ENCODE data around the gene MEGF11. TPM values are rescaled to one million over a fixed set of nuclear protein-coding genes. Genes with fewer than 3 reads are reported as not detected.

MEGF11 gene
- total RNA-seq, 1 experiment from 2014 or later, result 0.03 TPM

- Histone ChIP-seq H3K9me3 (replicated peaks) (no peaks in the 10 kb centered on the region), H3K27me3 (replicated peaks) (peaks cover 44% of the 10 kb centered on the region), H3K4me3 (no peak overlapping the region), H3K27ac (no peak overlapping the region), H3K4me1 (replicated peaks) (no peaks in the 10 kb centered on the region), H3K36me3 (no peaks in the 10 kb centered on the region)
- DNase-seq (ENCODE audit: low read depth in 1 of 2, low spot score in 2 of 2), result no peak
These were observed 81.1 kb downstream of the MEGF11 start for GRCh38 chr15:66172324-66172980.

- no peak for DNase-seq (ENCODE audit: low read depth in 1 of 2, low spot score in 2 of 2)
- Histone ChIP-seq H3K27ac (no peak overlapping the region), H3K4me3 (no peak overlapping the region), H3K9me3 (replicated peaks) (no peaks in the 10 kb centered on the region), H3K36me3 (no peaks in the 10 kb centered on the region), H3K4me1 (replicated peaks) (no peaks in the 10 kb centered on the region), H3K27me3 (replicated peaks) (peaks cover 44% of the 10 kb centered on the region)
These were observed 81.7 kb downstream of the MEGF11 start for GRCh38 chr15:66171841-66172240.

GRCh38 chr15:66170716-66171115 lies 82.8 kb downstream of the MEGF11 start:
- Histone ChIP-seq H3K27ac (no peak overlapping the region), H3K9me3 (replicated peaks) (no peaks in the 10 kb centered on the region), H3K27me3 (replicated peaks) (peaks cover 40% of the 10 kb centered on the region), H3K4me3 (no peak overlapping the region), H3K4me1 (replicated peaks) (no peaks in the 10 kb centered on the region), H3K36me3 (no peaks in the 10 kb centered on the region)
- no peak for DNase-seq (ENCODE audit: low read depth in 1 of 2, low spot score in 2 of 2)

GRCh38 chr15:66170042-66170441 lies 83.5 kb downstream of the MEGF11 start:
- Histone ChIP-seq H3K9me3 (replicated peaks) (no peaks in the 10 kb centered on the region), H3K4me3 (no peak overlapping the region), H3K27ac (no peak overlapping the region), H3K36me3 (no peaks in the 10 kb centered on the region), H3K27me3 (replicated peaks) (peaks cover 33% of the 10 kb centered on the region), H3K4me1 (replicated peaks) (no peaks in the 10 kb centered on the region)
- DNase-seq (ENCODE audit: low read depth in 1 of 2, low spot score in 2 of 2), result no peak

GRCh38 chr15:66169625-66170024 lies 83.9 kb downstream of the MEGF11 start:
- Histone ChIP-seq H3K9me3 (replicated peaks) (no peaks in the 10 kb centered on the region), H3K4me3 (no peak overlapping the region), H3K36me3 (no peaks in the 10 kb centered on the region), H3K4me1 (replicated peaks) (no peaks in the 10 kb centered on the region), H3K27me3 (replicated peaks) (peaks cover 29% of the 10 kb centered on the region), H3K27ac (no peak overlapping the region)
- no peak for DNase-seq (ENCODE audit: low read depth in 1 of 2, low spot score in 2 of 2)

- no peak for DNase-seq (ENCODE audit: low read depth in 1 of 2, low spot score in 2 of 2)
- Histone ChIP-seq H3K4me1 (replicated peaks) (no peaks in the 10 kb centered on the region), H3K36me3 (no peaks in the 10 kb centered on the region), H3K27ac (no peak overlapping the region), H3K27me3 (replicated peaks) (peaks cover 23% of the 10 kb centered on the region), H3K4me3 (no peak overlapping the region), H3K9me3 (replicated peaks) (no peaks in the 10 kb centered on the region)
These were observed 84.5 kb downstream of the MEGF11 start for GRCh38 chr15:66169023-66169422.

- Histone ChIP-seq H3K4me1 (replicated peaks) (no peaks in the 10 kb centered on the region), H3K9me3 (replicated peaks) (no peaks in the 10 kb centered on the region), H3K27ac (no peak overlapping the region), H3K27me3 (replicated peaks) (peaks cover 20% of the 10 kb centered on the region), H3K4me3 (no peak overlapping the region), H3K36me3 (no peaks in the 10 kb centered on the region)
- DNase-seq (ENCODE audit: low read depth in 1 of 2, low spot score in 2 of 2), result no peak
These were observed 85.7 kb downstream of the MEGF11 start for GRCh38 chr15:66167854-66168253.

GRCh38 chr15:66165856-66166255 lies 87.7 kb downstream of the MEGF11 start:
- no peak overlapping the region for H3K4me3 ChIP-seq

GRCh38 chr15:66164788-66165187 lies 88.8 kb downstream of the MEGF11 start:
- H3K27me3 ChIP-seq (replicated peaks), result peaks cover 18% of the 10 kb centered on the region
- H3K27ac ChIP-seq, result no peak overlapping the region
- H3K4me1 ChIP-seq (replicated peaks), result no peaks in the 10 kb centered on the region
- H3K9me3 ChIP-seq (replicated peaks), result no peaks in the 10 kb centered on the region
- no peaks in the 10 kb centered on the region for H3K36me3 ChIP-seq
- DNase-seq (ENCODE audit: low read depth in 1 of 2, low spot score in 2 of 2), result no peak
- H3K4me3 ChIP-seq, result no peak overlapping the region

More at GRCh38 chr15:66165856-66166255, 87.7 kb downstream of the MEGF11 start:
- no peaks in the 10 kb centered on the region for H3K9me3 ChIP-seq (replicated peaks)
- no peak for DNase-seq (ENCODE audit: low read depth in 1 of 2, low spot score in 2 of 2)
- H3K27ac ChIP-seq, result no peak overlapping the region
- peaks cover 18% of the 10 kb centered on the region for H3K27me3 ChIP-seq (replicated peaks)
- no peaks in the 10 kb centered on the region for H3K36me3 ChIP-seq
- H3K4me1 ChIP-seq (replicated peaks), result no peaks in the 10 kb centered on the region

- H3K27ac ChIP-seq, result no peak overlapping the region
- H3K4me1 ChIP-seq (replicated peaks), result no peaks in the 10 kb centered on the region
- DNase-seq (ENCODE audit: low read depth in 1 of 2, low spot score in 2 of 2), result no peak
- peaks cover 13% of the 10 kb centered on the region; the same call in 1 of the 2 replicates for H3K27me3 ChIP-seq (replicated peaks)
- no peaks in the 10 kb centered on the region for H3K9me3 ChIP-seq (replicated peaks)
- H3K4me3 ChIP-seq, result no peak overlapping the region
- H3K36me3 ChIP-seq, result no peaks in the 10 kb centered on the region
These were observed 90.0 kb downstream of the MEGF11 start for GRCh38 chr15:66163553-66163952.

- Histone ChIP-seq H3K4me3 (no peak overlapping the region), H3K27me3 (replicated peaks) (peaks cover 20% of the 10 kb centered on the region; the same call in 1 of the 2 replicates), H3K9me3 (replicated peaks) (no peaks in the 10 kb centered on the region), H3K27ac (no peak overlapping the region), H3K36me3 (no peaks in the 10 kb centered on the region), H3K4me1 (replicated peaks) (no peaks in the 10 kb centered on the region)
- DNase-seq (ENCODE audit: low read depth in 1 of 2, low spot score in 2 of 2), result no peak
These were observed 91.3 kb downstream of the MEGF11 start for GRCh38 chr15:66162286-66162685.

- DNase-seq (ENCODE audit: low read depth in 1 of 2, low spot score in 2 of 2), result no peak
- Histone ChIP-seq H3K36me3 (no peaks in the 10 kb centered on the region), H3K9me3 (replicated peaks) (no peaks in the 10 kb centered on the region), H3K27ac (no peak overlapping the region), H3K27me3 (replicated peaks) (peaks cover 25% of the 10 kb centered on the region; the same call in 1 of the 2 replicates), H3K4me1 (replicated peaks) (no peaks in the 10 kb centered on the region), H3K4me3 (no peak overlapping the region)
These were observed 91.9 kb downstream of the MEGF11 start for GRCh38 chr15:66161575-66162118.

GRCh38 chr15:66161108-66161507 lies 92.4 kb downstream of the MEGF11 start:
- Histone ChIP-seq H3K27me3 (replicated peaks) (peaks cover 22% of the 10 kb centered on the region; the same call in 1 of the 2 replicates), H3K9me3 (replicated peaks) (no peaks in the 10 kb centered on the region), H3K4me1 (replicated peaks) (no peaks in the 10 kb centered on the region), H3K4me3 (no peak overlapping the region), H3K27ac (no peak overlapping the region), H3K36me3 (no peaks in the 10 kb centered on the region)
- no peak for DNase-seq (ENCODE audit: low read depth in 1 of 2, low spot score in 2 of 2)

GRCh38 chr15:66157507-66157906 lies 96.0 kb downstream of the MEGF11 start:
- H3K36me3 ChIP-seq, result no peaks in the 10 kb centered on the region
- no peaks in the 10 kb centered on the region for H3K4me1 ChIP-seq (replicated peaks)
- no peak overlapping the region for H3K27ac ChIP-seq
- peaks cover 36% of the 10 kb centered on the region for H3K27me3 ChIP-seq (replicated peaks)
- no peak for DNase-seq (ENCODE audit: low read depth in 1 of 2, low spot score in 2 of 2)
- no peak overlapping the region for H3K4me3 ChIP-seq
- H3K9me3 ChIP-seq (replicated peaks), result no peaks in the 10 kb centered on the region

Data from SJSA1 (cell line).